Panc1 (cell line): ENCODE measurements around the gene PLOD3. TPM values are rescaled to one million over a fixed set of nuclear protein-coding genes. Genes with fewer than 3 reads are reported as not detected.
A peak's percentile ranks its signal among the peaks of the same experiment; 100 is the strongest.

ENCODE experiments used
- ATAC-seq: fragments of 200-7000 bp; cut with Tn5 transposase; 2 replicates; pipeline ENCODE4 v1.9.1; 2020; ENCODE audit warnings: mild to moderate bottlenecking, moderate library complexity
- BruUV-seq: library from RNA; stranded (reverse); fragments of 400-500 nt; replicated peaks from 2 replicates; lab custom pipeline; 2021; lab: Mats Ljungman, UMichigan
- CTCF ChIA-PET: fragments of 300-600 bp; sonication (Branson Sonifier 250); formaldehyde crosslinking; loops from one replicate; lab custom pipeline; 2022; ENCODE audit warnings: antibody characterized with exemption; lab: Charles Lee
- POLR2A ChIA-PET: fragments of 300-600 bp; sonication (Branson Sonifier 250); formaldehyde crosslinking; loops from one replicate; lab custom pipeline; 2022; ENCODE audit warnings: antibody characterized with exemption; lab: Charles Lee
- DNase-seq: peaks from one replicate; pipeline ENCODE4 v3.0.0-alpha.2; 2010; ENCODE audit warnings: low read depth, low spot score
- H3K27ac ChIP-seq: 2 replicates; pipeline ENCODE4 v1.5.1; 2011; ENCODE audit warnings: mild to moderate bottlenecking, low read length, inconsistent platforms
- H3K27me3 ChIP-seq: fragments of 200-500 bp; sonication (Bioruptor generic); 2 replicates; pipeline ENCODE4 v1.6.0; 2014; ENCODE audit warnings: low read length, inconsistent platforms; ENCODE audit not compliant: control insufficient read depth, insufficient read depth
- H3K36me3 ChIP-seq: fragments of 200-500 bp; sonication (Bioruptor generic); 2 replicates; pipeline ENCODE4 v1.5.1; 2014; ENCODE audit warnings: inconsistent platforms, mild to moderate bottlenecking, low read length, moderate library complexity; ENCODE audit not compliant: control insufficient read depth, insufficient read depth
- H3K4me1 ChIP-seq: 2 replicates; pipeline ENCODE4 v1.5.1; 2011; ENCODE audit warnings: inconsistent platforms, mild to moderate bottlenecking, low read length, moderate library complexity; ENCODE audit not compliant: control insufficient read depth, insufficient read depth
- H3K4me3 ChIP-seq, 2 experiments: 2 replicates each; pipeline ENCODE4 v1.5.1; 2011 to 2012; ENCODE audit warnings: low read depth in 2 of 2, low read length in 2 of 2, mild to moderate bottlenecking in 2 of 2, inconsistent platforms in 1 of 2, moderate library complexity in 1 of 2
- H3K9me3 ChIP-seq: fragments of 200-500 bp; sonication (Bioruptor generic); 2 replicates; pipeline ENCODE4 v1.5.1; 2014; ENCODE audit warnings: low read depth, mild to moderate bottlenecking, inconsistent platforms, low read length, moderate library complexity; ENCODE audit not compliant: control insufficient read depth, insufficient read depth
- CTCF ChIP-seq: fragments of 450-650 bp; IDR thresholded peaks from 2 replicates; pipeline ENCODE4 v1.5.1; 2017; ENCODE audit warnings: mild to moderate bottlenecking
- POLR2AphosphoS5 ChIP-seq: IDR thresholded peaks from 2 replicates; pipeline ENCODE4 v1.6.1; 2012; ENCODE audit warnings: mild to moderate bottlenecking, low read depth, low read length, moderate library complexity
- REST ChIP-seq, 2 experiments: IDR thresholded peaks; 2 replicates each; pipeline ENCODE4 v1.6.1; 2011 to 2012; ENCODE audit warnings: low read depth in 2 of 2, control low read depth in 1 of 2, low read length in 1 of 2, mild to moderate bottlenecking in 1 of 2, moderate library complexity in 1 of 2; ENCODE audit not compliant: insufficient read depth in 1 of 2
- SIN3A ChIP-seq: IDR thresholded peaks from 2 replicates; pipeline ENCODE4 v1.6.1; 2012; ENCODE audit warnings: low read depth, mild to moderate bottlenecking, low read length, moderate library complexity, borderline replicate concordance; ENCODE audit not compliant: insufficient read depth
- TCF7L2 ChIP-seq: IDR thresholded peaks from 2 replicates; pipeline ENCODE4 v1.6.1; 2011; ENCODE audit warnings: mild to moderate bottlenecking, low read depth, low read length, inconsistent platforms
- in situ Hi-C: cut with HindIII; loops from 2 replicates; pipeline ENCODE4 v1.10.0; 2016; ENCODE audit warnings: low sequenced_read_pairs, low pct_unique_long_range_greater_than_20kb
- intact Hi-C: fragments of 100-400 bp; cut with micrococcal nuclease; formaldehyde crosslinking; loops from one replicate; pipeline ENCODE4 v1.10.0; 2022; ENCODE audit not compliant: unreplicated experiment
- total RNA-seq: library from RNA; stranded (reverse); gene quantifications from one replicate; pipeline ENCODE4 v1.2.1, GENCODE V29; 2021; ENCODE audit not compliant: unreplicated experiment

Gene PLOD3
- total RNA-seq, 1 experiment from 2014 or later, result 93.0 TPM

GRCh38 chr7:101174322-101174854 lies 43.0 kb downstream of the PLOD3 start:
- Histone ChIP-seq H3K9me3 (no peaks in the 10 kb centered on the region), H3K4me1 (peaks cover 31% of the 10 kb centered on the region), H3K36me3 (no peaks in the 10 kb centered on the region), H3K4me3 (no peak overlapping the region), H3K27ac (no peak overlapping the region), H3K27me3 (peaks cover 16% of the 10 kb centered on the region)
- in situ Hi-C loops (no loop called here), intact Hi-C loops (no loop called here)
- ATAC-seq (no peak), DNase-seq (no peak)
- POLR2A ChIA-PET, result interaction anchor here (0.6 to 1.7 kb wide), 5 partner anchors 15 to 44 kb away, joined by 4 to 7 read pairs (median 6); partner anchors contain the start of gene ZNHIT1
- TF ChIP-seq REST (IDR thresholded peaks at IDR 0.05; ENCODE audit: insufficient read depth in 1 of 2, low read depth in 2 of 2, low read length in 1 of 2), result no peak
- no peak for TF ChIP-seq SIN3A
- no peak for TF ChIP-seq TCF7L2
- TF ChIP-seq POLR2AphosphoS5, result no peak
- no peak for TF ChIP-seq CTCF
- CTCF ChIA-PET, result interaction anchor here (0.9 to 1.0 kb wide), 2 partner anchors 18 to 21 kb away, joined by 3 to 7 read pairs; no protein-coding TSS in a partner anchor
- no TSS peak for BruUV-seq

- POLR2A ChIA-PET, result interaction anchor here (0.6 to 1.7 kb wide), 4 partner anchors 15 to 44 kb away, joined by 4 to 7 read pairs (median 6); partner anchors contain the start of gene ZNHIT1
- BruUV-seq, result no TSS peak
- no peak for TF ChIP-seq POLR2AphosphoS5
- H3K27me3 ChIP-seq, result peaks cover 16% of the 10 kb centered on the region
- no peaks in the 10 kb centered on the region for H3K9me3 ChIP-seq
- DNase-seq (no peak), ATAC-seq (peak; percentile 74)
- H3K4me1 ChIP-seq, result peaks cover 33% of the 10 kb centered on the region
- peak overlapping the region; percentile 31 to 62 for H3K4me3 ChIP-seq
- no peaks in the 10 kb centered on the region for H3K36me3 ChIP-seq
- no peak overlapping the region for H3K27ac ChIP-seq
- CTCF ChIA-PET, result interaction anchor here (0.9 to 1.0 kb wide), 2 partner anchors 19 to 22 kb away, joined by 3 to 7 read pairs; no protein-coding TSS in a partner anchor
- intact Hi-C loops, result no loop called here
- in situ Hi-C loops, result no loop called here
These were observed 43.6 kb downstream of the PLOD3 start for GRCh38 chr7:101173752-101174244.
